Choroid plexus epithelial cell (primary cell): Measurements from ENCODE around the gene LANCL2.

ENCODE experiments used
- DNase-seq: peaks from one replicate; pipeline ENCODE4 v3.0.0-alpha.2; 2010; ENCODE audit warnings: low read depth
- H3K4me3 ChIP-seq: 2 replicates; pipeline ENCODE4 v1.5.1; 2011; ENCODE audit warnings: low read depth, mild to moderate bottlenecking, control low read depth, low read length, moderate library complexity
- CTCF ChIP-seq: conservative IDR thresholded peaks from 2 replicates; pipeline ENCODE4 v1.5.1; 2011; ENCODE audit warnings: low read depth, mild to moderate bottlenecking, control low read depth, inconsistent platforms, low read length, moderate library complexity

Gene LANCL2

GRCh38 chr7:55431898-55432297 lies 66.8 kb downstream of the LANCL2 start:
- no peak for DNase-seq
- TF ChIP-seq CTCF = no peak
- no peak overlapping the region for H3K4me3 ChIP-seq

DNA sequence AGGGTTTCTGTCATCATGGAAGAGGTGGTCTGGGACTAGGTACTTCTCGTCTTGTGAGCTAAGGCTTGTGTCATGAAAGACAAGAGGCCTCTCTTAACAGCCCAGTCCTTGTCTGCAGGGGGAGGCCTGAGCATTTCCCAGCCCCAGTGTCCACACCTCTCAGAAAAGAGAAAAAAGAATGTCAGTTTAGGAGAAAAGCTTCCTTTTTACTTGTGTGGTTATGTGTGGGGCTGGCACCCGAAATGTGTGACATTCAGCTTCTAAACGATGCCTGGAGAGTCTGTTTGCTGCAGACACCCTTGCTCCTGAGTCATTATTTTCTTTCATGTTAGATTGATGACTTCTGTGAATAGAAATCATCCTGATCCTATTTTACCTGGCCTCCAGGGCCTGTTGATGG lies 67.4 kb downstream of the LANCL2 start:
- no peak overlapping the region for H3K4me3 ChIP-seq
- TF ChIP-seq CTCF = no peak
- DNase-seq = no peak

DNA sequence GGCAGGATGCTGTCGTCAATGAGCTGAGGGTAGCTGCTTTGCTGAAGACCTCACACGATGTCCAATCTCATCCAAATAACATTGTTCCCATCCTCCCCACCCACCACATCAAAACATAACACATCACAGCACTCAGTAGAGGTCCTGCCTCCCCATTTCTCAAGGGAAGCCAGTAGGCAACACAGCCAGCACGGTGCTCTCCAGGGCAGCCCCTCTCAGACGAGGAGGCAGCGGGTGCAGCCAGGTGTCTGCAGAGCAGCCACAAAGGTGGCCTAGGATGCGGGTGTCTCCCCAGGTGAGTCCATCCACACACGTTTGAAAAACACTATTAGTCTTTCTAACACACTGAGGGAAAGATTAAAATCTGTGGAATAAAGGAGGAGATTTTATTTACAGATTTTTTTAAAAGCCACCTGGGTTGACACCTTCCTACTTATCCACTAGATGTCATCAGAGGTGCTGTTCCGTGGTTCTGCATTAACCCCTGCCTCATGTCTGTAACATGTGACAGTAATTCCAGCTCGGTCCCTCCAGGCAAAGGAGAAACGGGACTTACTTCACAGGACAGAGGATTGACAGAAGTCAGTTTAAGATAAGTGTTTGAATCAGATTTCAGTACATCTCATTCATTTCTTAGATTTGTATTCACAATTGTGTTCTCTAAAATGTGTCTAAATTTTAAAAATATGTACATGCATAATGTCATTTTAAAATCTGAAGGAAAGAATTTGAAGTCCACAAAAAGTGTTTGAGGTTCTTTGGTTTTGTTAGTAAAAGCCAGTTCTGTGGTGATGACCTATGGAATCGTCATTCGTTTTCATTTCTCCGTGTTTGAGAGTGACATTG lies 68.0 kb downstream of the LANCL2 start:
- peak; percentile 74 for DNase-seq
- H3K4me3 ChIP-seq = no peak overlapping the region
- peak; percentile 68 for TF ChIP-seq CTCF

DNA sequence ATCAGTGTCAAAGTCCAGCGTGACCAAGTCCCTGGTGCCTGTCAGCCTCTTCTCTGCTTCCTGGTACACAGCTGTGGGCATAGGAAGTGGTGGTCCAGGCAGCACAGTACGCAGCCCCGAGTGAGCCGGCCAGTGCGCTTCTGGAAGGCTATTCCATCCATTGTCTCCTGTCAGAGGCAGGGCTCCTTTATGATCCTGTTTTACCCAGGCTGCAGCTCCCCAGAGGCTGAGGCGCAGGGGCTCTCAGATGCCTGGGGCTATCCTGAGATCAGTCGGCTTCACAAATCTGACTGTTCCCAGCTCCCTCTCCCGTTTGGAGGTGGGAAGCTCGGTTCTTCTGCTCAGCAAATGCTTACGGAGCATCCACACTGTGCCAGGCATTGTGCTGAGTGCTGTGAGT lies 70.3 kb downstream of the LANCL2 start:
- no peak for TF ChIP-seq CTCF
- DNase-seq = no peak
- no peak overlapping the region for H3K4me3 ChIP-seq

- TF ChIP-seq CTCF = no peak
- no peak for DNase-seq
- H3K4me3 ChIP-seq = no peak overlapping the region
These were observed 71.3 kb downstream of the LANCL2 start for GRCh38 chr7:55436457-55436856.

DNA sequence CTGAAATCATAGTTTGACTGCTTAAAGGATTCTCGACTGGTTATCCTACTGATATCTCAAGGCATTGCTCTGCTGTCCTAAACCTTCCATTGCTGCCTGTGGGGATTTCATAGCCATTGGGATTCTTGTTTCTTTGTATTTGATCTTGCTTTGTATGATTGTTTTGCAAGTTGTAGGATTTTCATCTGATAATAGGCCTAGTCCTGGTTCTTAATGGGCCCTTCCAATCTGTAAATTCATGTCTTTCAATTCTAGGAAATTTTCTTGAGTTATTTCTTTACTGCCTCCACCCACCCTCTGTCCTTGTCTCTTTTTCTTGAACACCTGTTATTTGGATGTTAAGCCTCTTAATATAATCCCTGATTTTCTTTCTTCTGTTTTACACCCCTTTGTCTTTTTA lies 72.2 kb downstream of the LANCL2 start:
- TF ChIP-seq CTCF = no peak
- H3K4me3 ChIP-seq = no peak overlapping the region
- DNase-seq = no peak
